Measurements from ENCODE around the gene PXN.
"Not testable (repeated sequence)": the region's sequence is repeated elsewhere in the genome, so short reads cannot be mapped to it uniquely, and the experiment has no call there.

Gene PXN

DNA sequence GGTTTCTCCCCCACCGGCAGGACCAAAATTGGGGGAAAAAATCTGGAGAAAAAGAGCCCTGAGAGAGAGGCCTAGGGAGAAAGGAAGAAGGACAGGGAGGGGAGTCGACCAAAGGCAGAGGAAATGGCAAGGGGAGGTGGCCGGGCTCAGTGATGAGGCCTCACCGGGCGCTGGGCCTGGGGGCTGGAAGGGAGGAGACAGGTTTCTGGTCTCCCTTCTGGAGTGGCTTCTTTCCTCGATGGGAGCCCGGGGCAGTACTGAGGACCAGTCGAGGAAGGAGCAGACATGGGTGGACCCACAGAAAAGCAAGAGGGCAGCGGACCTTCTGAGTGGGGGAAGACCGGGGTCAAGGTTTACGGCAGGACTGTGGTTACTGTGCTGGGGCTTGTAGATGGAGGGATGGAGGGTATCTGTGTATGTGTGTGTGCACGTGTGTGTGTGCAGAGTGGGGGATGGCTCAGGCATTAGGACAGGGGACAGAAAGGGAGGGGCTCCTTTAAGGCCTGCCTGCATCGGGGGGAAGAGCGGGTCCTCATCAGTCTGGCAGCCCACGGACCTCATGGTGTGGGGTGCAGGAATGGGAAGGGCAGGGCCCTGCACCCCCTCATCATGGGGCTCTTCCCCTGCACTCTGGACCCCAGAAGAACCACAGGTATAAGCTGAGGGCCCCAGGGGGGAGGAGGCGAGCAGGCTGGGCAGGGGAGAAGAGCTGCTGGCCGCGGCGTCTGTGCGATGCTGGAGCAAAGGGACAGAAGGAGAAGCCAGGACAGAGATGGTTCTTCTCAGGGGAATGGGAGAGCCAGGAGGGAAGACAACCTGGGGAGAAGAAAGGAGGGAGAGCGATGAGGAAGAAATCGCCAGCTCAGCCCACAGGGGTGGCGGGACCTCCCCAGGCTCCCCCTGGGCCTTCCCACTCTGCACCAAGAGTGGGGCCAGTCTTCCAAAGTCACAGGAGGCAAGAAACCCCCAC, 49.5 kb downstream of the PXN start:
- DNase-seq (ENCODE audit: low read depth) = no peak

DNA sequence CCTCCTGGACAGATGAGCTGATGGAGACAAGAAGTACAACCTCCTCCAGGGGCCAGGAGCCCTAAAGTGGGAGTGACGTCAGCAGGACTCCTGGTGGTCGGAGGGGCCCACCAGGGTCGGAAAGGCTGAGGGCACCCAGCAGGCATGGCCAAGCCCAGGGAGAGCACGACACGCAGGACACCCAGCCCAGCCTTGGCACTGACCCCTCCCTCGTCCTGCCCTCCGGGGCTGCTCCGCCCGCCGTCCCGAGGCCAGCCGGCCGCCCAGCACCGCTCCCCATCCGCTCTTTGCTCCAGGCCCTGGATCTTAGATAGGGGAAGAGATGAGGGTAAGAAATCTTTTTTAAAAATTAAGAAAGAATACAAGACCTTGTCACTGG, 50.2 kb downstream of the PXN start:
- TF ChIP-seq, protein P1, sequence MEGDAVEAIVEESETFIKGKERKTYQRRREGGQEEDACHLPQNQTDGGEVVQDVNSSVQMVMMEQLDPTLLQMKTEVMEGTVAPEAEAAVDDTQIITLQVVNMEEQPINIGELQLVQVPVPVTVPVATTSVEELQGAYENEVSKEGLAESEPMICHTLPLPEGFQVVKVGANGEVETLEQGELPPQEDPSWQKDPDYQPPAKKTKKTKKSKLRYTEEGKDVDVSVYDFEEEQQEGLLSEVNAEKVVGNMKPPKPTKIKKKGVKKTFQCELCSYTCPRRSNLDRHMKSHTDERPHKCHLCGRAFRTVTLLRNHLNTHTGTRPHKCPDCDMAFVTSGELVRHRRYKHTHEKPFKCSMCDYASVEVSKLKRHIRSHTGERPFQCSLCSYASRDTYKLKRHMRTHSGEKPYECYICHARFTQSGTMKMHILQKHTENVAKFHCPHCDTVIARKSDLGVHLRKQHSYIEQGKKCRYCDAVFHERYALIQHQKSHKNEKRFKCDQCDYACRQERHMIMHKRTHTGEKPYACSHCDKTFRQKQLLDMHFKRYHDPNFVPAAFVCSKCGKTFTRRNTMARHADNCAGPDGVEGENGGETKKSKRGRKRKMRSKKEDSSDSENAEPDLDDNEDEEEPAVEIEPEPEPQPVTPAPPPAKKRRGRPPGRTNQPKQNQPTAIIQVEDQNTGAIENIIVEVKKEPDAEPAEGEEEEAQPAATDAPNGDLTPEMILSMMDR (IDR thresholded peaks at IDR 0.05; ENCODE audit: control insufficient read depth, extremely low read depth, insufficient read depth) = no peak
- no peak overlapping the region for H3K4me3 ChIP-seq (ENCODE audit: low read depth, low read length)
- DNase-seq (ENCODE audit: low read depth) = no peak

More for the DNA sequence above, 49.5 kb downstream of the PXN start:
- H3K4me3 ChIP-seq (ENCODE audit: low read depth, low read length) = no peak overlapping the region
- TF ChIP-seq, protein P1 (IDR thresholded peaks at IDR 0.05; ENCODE audit: control insufficient read depth, extremely low read depth, insufficient read depth) = no peak

DNA sequence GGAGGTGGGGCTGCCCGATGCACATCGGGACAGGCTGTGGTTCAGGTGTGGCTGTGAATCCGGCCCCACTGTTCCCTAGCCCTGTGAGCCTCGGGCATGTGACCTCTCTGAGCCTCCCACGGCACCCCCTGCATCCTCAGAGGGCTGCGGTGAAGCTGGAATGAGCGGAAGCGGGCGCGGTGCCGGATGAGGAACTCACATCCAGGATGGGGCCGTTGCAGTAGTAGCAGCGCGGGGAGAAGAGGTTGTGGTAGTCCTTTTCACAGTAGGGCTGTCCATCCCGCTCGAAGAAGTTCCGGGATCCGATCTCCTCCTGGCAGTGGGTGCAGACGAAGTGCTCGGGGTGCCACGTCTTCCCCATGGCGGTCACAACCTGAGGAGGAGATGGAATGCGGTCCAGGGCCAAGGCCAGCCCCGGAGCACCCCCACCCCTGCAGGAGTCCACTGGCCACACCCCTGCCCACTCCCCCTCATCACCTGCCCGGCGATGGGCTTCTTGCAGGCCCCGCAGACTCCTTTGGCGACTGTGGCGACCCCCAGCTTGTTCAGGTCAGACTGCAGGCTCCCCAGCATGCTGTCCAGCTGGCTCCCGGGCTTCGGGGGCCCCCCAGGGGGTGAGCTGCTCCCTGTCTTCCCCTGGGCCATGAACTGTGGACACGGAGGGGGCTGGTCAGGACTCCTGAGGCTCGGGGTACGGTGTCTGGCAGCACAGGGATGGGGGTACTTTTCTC, 50.7 kb downstream of the PXN start:
- DNase-seq (ENCODE audit: low read depth) = no peak
- no peak overlapping the region for H3K4me3 ChIP-seq (ENCODE audit: low read depth, low read length)
- TF ChIP-seq, protein P1 (IDR thresholded peaks at IDR 0.05; ENCODE audit: control insufficient read depth, extremely low read depth, insufficient read depth) = no peak

DNA sequence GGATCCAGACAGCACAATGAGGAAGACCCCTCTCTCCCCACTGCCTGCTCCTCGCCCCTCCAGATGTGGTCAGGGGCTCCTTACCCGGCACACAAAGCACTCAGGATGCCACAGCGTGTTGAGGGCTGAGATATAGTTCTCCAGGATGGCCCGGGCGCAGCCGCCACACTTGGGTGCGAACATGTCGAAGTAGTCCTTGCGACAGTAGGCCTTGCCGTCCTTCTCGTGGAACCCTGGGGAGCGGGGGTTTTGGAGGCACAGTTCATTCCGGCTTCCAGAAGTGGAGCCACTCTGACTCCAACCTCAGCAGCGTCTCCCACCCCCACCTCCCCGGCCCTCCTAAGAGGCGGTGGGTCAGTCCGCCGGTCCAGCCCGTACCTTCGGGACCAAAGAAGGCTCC, 51.8 kb downstream of the PXN start:
- no peak for DNase-seq (ENCODE audit: low read depth)
- TF ChIP-seq, protein P1 (IDR thresholded peaks at IDR 0.05; ENCODE audit: control insufficient read depth, extremely low read depth, insufficient read depth) = no peak

DNA sequence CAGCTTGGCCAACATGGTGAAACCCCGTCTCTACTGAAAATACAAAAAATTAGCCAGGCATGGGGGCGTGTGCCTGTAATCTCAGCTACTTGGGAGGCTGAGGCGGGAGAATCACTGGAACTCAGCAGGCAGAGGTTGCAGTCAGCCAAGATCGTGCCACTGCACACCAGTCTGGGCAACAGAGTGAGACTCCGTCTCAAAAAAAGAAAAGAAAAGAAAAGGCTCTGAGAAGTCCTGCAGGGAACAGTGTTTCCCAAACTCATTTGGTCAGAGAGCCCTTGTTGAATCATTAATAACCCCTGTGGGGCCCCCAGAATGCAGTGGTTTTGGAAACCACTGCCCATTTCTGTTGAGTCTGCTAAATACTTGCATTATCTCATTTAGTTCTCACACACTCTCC, 52.3 kb downstream of the PXN start:
- not testable (repeated sequence) for H3K4me3 ChIP-seq (ENCODE audit: low read depth, low read length); DNase-seq (ENCODE audit: low read depth)

More for the DNA sequence above, 51.8 kb downstream of the PXN start:
- H3K4me3 ChIP-seq (ENCODE audit: low read depth, low read length) = no peak overlapping the region

DNA sequence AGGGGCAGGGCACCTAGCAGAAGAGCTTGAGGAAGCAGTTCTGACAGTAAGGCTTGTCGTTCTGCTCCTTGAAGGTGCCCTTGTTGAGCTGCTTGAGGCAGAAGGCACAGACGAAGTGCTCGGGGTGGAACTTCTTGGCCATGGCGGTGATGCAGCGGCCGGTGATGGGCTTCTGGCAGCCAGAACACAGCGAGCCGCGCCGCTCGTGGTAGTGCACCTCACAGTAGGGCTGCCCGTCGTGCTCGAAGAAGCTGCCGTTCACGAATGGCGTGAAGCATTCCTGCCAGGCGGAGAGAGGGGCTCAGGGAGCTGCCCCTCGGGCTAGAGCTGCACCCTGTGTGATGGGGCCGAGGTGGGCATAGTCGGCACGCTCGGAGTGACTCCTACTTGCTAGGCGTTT, 53.2 kb downstream of the PXN start:
- no peak overlapping the region for H3K4me3 ChIP-seq (ENCODE audit: low read depth, low read length)

DNA sequence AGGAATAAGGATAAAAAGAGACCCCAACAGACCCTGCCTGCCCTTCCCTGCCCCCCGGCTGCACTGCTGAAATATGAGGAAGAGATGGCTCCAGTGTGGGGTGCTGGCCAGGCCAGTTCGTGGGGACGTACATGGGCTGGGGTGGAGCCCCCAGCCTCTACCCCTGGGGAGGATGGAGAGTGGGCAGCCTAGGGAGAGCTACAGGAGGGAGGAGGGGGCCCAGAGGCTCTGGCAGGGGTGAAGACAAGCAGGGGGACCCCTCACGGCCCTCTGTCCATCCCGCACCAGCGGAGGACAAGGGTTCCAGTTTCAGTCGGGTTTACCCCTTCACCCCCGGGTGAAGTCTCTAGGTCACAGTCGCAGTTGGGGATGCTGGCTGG, 53.6 kb downstream of the PXN start:
- no peak for DNase-seq (ENCODE audit: low read depth)
- TF ChIP-seq, protein P1 (IDR thresholded peaks at IDR 0.05; ENCODE audit: control insufficient read depth, extremely low read depth, insufficient read depth) = no peak
- no peak overlapping the region for H3K4me3 ChIP-seq (ENCODE audit: low read depth, low read length)

More for the DNA sequence above, 53.2 kb downstream of the PXN start:
- DNase-seq (ENCODE audit: low read depth) = no peak
- TF ChIP-seq, protein P1 (IDR thresholded peaks at IDR 0.05; ENCODE audit: control insufficient read depth, extremely low read depth, insufficient read depth) = no peak

Data from LNCaP clone FGC (cell line).